NCI-H82 (cell line): ENCODE data around the gene PFKFB4.
"Not testable (repeated sequence)": the region's sequence is repeated elsewhere in the genome, so short reads cannot be mapped to it uniquely, and the experiment has no call there.

Source experiments
- DNase-seq: peaks from one replicate; lab custom pipeline; 2025; lab: John Stamatoyannopoulos, UW

Gene PFKFB4

GRCh38 chr3:48558493-48559134 is 2.0 kb upstream of the PFKFB4 start:
- DNase-seq, result no peak

DNA sequence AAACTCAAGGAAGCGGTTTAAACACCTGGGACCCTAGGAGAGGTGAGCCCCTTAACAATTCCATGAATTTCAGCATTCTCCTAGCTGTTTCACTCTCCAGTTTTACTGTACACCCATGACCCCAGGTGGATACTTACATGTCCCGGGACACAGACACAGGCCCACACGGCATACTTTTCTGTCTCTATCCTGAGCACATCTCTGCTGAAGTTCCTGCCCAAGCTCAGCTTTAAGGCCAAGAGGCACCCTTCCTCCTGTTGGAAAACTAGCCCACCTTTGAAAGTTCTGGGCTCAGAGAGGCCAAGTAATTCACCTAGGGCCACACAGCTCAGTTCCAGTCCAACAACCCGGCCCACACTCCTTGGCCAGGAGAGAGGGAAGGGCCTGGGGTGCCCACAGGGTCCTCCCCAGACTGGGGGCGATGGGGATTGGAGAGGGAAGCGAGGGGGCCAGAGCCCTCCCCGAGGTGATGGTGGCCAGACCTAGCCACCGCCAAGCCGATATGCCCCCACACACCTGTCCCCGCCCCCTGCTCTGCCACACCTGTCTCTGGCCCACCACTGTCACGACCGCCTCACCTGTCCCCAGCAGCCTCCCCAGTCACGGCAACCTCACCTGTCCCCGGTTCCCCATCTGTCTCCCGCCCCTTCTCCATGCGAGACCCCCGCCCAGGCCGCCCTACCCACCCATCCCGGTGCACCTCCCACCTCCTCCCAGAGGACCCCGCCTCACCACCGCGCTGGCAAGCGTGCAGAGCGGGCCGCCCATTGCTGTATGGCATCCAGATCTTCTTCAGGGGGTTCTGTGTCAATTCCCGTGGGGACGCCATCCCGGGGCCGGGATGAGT is 431 bp downstream of the PFKFB4 start:
- no peak for DNase-seq

- peak; percentile 24 for DNase-seq
These were observed 1.2 kb downstream of the PFKFB4 start for GRCh38 chr3:48555231-48555948.

- DNase-seq, result no peak
These were observed 2.4 kb downstream of the PFKFB4 start for GRCh38 chr3:48553886-48554845.

DNA sequence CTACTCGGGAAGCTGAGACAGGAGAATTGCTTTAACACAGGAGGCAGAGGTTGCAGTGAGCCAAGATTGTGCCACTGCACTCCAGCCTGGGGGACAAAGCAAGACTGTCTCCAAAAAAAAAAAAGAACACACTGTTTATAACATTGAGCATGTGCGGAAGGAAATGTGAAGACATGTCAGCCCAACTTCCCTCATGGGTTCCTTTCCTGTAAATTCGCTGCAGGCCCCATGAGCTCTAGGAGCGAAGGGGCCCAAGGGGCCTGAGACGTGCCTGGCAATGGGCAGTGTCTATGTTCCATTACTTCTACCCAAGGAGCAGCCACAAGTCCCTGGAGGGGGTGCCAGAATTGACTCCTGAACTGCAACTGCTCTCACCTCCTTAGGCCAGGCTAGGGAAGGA is 3.2 kb downstream of the PFKFB4 start:
- DNase-seq, result no peak

- peak; percentile 5 for DNase-seq
These were observed 4.3 kb downstream of the PFKFB4 start for GRCh38 chr3:48552111-48552951.

DNA sequence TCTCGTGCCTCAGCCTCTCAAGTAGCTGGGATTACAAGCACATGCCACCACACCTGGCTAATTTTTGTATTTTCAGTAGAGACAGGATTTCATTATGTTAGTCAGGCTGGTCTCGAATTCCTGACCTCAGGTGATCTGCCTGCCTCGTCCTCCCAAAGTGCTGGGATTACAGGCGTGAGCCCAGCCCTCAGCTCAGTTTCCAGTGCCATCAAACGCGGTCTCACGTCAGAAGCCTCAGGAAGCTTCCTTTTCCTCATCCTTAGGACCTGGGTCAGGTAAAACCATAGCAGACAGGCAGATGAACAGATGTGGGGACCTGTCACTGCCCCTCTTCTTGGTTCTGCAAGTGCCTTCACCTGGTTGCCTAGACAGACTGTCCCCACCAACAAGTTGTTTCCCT is 5.0 kb downstream of the PFKFB4 start:
- DNase-seq, result not testable (repeated sequence)

DNA sequence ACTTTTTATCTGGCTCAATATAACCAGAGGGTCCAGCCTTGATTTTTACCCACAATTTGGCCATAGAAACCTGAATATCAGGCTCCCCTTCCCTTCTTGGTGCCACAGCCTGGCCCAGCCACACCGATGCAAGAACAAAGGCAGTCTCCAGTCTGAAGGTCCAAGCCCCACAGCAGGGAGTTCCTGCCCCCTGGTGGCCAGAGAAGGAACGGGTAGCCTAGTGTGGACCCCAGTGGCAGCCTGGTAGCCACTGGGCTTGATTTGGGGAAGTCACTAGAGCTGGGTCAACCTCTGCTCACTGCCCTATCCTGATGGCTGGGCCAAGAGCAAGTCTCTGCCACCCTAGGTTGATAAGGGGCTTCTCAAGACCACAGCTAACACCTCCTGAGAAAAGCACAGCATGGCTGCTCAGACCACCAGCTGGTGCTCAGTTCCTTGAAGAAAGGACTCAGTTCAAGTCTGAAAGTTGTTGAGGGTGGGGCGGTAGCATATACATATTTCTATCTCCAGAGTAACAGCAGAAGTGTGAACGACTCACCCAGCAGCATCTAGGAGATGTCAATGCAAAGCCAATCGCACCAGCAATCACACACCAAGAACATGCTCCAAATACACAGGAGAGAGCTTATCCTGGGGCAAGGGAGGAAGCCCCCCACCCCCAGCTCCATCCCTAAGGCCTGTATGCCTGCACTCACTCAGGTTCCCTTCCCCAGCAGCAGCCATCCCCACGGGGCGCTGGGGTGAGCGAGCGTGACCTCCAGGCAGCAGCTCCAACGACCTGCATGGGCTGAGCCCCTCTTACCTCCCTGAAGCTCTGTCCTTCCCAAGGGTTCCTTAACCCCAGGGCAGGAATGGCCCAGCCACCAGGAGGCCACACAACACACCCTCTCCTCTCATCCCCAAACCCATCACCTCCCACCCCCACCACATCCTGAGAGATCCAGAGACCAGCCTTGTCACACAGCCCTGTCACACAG is 7.6 kb downstream of the PFKFB4 start:
- DNase-seq, result peak; percentile 86

DNA sequence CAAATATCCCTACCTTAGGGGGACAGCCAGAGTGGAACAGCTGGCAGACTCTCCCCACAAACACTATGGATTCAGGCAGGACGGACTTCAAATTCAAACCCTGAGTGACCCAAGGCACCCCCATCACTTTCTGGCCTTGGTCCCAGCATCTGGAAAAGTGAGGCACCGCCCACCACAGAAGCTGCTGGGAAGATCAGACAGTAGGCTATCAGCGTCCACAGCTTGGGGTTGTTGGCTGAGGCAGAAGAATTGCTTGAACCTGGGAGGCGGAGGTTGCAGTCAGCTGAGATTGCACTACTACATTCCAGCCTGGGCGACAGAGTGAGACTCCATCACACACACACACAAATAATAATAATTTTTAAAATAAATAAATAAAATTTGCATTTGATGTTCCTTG is 8.5 kb downstream of the PFKFB4 start:
- no peak for DNase-seq

GRCh38 chr3:48546203-48546829 is 10.3 kb downstream of the PFKFB4 start:
- DNase-seq, result no peak

DNA sequence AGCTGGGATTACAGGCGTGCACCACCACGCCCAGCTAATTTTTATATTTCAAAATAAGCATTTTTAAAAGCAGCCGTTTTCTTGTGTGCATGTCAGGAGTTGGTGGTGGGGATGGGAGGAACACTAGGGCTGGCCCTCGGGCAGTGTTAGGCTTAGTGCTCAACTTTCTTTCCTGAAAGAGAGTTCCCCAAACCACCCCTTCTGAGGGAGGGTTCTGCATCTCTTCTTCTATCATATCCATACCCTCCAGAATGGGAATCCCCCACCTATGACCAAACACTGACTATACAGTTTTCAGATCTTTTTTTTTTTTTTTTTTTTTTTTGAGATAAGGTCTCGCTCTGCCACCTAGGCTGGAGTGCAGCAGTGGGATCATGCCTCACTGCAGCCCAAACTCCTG is 12.5 kb downstream of the PFKFB4 start:
- DNase-seq, result no peak

DNA sequence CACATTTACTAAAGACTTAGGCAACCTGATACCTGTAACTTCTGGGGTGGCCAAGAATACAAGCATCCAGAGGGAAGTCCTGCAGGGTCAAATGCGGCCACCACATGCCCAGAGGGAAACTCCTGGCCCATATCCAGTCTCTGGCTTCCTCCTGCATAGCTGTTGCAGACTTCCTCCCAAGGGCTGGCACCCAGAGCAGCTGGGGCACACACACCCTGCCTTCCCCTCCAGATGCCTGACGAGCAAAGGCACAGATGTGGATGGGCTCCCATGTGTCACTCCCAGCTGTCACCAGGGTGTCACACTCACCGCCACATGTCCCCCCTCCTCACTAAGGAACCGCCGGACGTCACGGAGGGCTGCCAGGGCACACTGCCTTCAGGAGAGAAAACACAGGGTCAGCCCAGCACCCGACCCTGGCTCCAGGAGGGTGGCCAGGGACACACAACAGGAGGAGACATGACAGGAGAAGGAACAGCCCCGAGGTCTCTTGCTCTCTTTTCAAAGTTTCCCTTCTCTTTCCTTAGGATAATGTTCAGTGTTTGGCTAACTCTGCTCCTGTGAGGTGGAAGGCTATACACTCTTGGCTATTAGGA is 13.2 kb downstream of the PFKFB4 start:
- peak; percentile 67 for DNase-seq

DNA sequence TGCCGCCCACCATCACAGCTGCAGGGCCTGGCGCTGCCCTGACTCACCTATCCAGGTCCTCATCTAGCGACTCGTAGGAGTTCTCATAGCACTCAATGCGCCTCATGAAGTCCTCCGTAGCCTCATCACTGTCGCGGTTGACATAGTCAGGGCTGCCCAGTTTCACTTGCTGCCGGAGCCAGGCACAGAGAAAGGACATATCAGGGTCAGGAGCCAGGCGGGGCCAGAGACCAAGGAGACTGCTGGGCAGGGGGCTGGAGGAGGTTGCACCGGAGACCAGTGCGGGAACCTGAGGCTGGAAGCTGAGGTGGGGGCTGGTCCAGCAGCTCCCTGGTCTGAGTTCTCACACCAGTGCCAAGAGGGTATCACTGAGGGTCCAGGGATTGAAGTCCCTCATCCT is 18.2 kb downstream of the PFKFB4 start:
- DNase-seq, result no peak

DNA sequence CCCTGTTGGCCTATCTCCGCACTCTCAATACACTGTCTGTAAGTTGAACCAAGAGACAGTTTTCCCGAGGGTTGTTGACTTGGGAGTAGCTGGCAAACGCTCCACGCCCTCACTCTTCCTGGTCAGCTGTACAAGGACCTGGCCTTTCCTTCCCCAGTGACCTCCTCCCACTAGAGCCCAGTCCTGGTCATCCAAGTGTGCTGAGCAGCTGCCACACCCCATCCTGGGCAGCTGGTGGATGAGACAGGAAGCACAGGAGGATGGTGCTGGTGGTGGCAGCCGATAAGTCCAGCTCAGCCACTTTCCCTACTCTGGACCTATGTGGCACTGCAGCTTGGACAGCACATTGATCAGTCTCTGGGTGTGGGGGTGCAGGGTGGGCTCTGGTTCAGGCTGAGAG is 19.8 kb downstream of the PFKFB4 start:
- DNase-seq, result no peak

DNA sequence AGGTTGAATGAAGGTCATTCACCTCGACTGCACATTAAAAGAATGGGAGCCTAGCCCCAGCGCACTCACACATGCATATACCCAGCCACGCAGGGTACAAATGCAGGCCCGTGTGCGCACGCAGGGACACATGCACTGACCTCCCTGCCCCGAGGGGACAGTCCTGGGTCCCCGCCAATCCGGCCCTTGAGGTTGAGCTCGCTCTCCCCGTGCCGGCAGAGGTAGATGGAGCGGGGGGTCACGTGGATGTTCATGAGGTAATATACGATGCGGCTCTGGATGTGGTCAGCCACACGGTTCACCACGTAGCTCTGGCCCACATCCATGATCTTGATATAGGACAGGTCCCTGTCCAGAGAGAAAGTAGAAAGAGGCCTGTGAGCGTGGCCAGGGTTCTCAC is 20.5 kb downstream of the PFKFB4 start:
- DNase-seq, result no peak

- no peak for DNase-seq
These were observed 21.0 kb downstream of the PFKFB4 start for GRCh38 chr3:48535578-48535977.

DNA sequence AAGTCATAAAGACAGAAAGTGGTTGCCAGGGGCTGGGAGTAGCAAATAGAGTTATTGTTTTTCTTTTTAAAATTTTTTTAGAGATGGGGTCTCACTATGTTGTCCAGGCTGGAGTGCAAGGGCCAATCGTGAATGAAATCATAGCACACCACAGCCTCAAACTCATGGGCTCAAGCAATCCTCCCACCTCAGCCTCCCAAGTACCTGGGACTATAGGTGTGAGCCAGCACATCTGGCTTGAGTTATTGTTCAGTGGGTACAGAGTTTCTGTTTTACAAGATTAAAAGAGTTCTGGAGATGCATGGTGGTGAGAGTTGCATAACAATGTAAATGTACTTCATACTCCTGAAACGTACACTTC is 23.6 kb downstream of the PFKFB4 start:
- no peak for DNase-seq

DNA sequence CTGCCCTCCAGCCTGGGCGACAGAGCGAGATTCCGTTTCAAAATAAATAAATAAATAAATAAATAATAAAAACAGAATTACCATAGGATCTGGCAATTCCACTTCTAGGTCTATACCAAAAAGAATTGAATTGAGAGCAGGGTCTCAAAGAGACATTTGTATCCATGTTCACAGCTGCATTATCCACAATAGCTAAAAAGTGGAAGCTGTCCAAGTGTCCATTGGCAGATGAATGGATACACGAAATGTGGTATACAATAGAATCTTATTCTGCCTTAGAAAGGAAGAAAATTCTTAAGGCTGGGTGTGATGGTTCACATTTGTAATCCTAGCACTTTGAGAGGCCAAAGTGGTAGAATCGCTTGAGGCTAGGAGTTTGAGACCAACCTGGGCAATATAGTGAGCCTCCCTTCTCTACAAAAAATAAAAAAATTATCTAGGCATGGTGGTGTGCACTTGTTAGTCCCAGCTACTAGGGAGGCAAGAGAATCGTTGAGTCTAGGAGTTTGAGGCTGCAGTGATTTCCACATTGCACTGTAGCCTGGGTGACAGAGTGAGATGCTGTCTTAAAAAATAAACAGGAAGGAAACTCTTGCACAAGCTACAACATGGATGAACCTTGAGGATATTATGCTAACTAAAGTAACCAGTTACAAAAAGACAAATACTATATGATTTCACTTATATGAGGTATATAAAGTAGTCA is 24.2 kb downstream of the PFKFB4 start:
- DNase-seq, result no peak
